H1 (cell line): ENCODE measurements around the gene CTNNBL1. TPM values are rescaled to one million over a fixed set of nuclear protein-coding genes. Genes with fewer than 3 reads are reported as not detected.

Experiments used
- SIRT6 ChIP-seq: IDR thresholded peaks from one replicate; pipeline ENCODE4 v1.7.1; 2012; ENCODE audit warnings: low read length, inconsistent platforms
- polyA plus RNA-seq, 7 experiments: library from polyadenylated mRNA; depleted of rRNA in 3 of 7; stranded (reverse) in 5 of 7; unstranded in 2 of 7; fragments of >200 nt in 5 of 7; fragments of 200-250 nt in 2 of 7; gene quantifications; 1 replicate in 5 of 7; 2 replicates in 1 of 7; 4 replicates in 1 of 7; pipeline versions ENCODE4 v1.2.1 to v1.2.3, GENCODE V29; 2011 to 2013; ENCODE audit warnings: missing spikeins in 2 of 7, mixed read lengths in 2 of 7
- total RNA-seq: library from RNA; stranded (reverse); fragmentation: NEBNext Ultra II Directional; extraction: Animal tissue kit (Norgen Biotek cat#: 25700); gene quantifications from 2 replicates; pipeline ENCODE4 v1.2.1, GENCODE V29; 2021

CTNNBL1 gene
- total and polyA plus RNA-seq, 2 of the 8 experiments (the other 6 are each of a cell fraction or from before 2014, with no cell fraction given): 19.6 to 81.6 TPM

- TF ChIP-seq SIRT6: no peak
Measured at GRCh38 chr20:37882961-37883712, 189.3 kb downstream of the CTNNBL1 start (continued).
